Caco-2 (cell line): Measurements from ENCODE around the gene LRTM1. TPM values are rescaled to one million over a fixed set of nuclear protein-coding genes. Genes with fewer than 3 reads are reported as not detected.

Experiments
- BruUV-seq: library from RNA; stranded (reverse); fragments of 400-500 nt; replicated peaks from 2 replicates; lab custom pipeline; 2021; lab: Mats Ljungman, UMichigan
- CTCF ChIA-PET: fragments of 300-600 bp; sonication (Branson Sonifier 250); formaldehyde crosslinking; loops from one replicate; lab custom pipeline; 2022; ENCODE audit warnings: antibody characterized with exemption; lab: Charles Lee
- POLR2A ChIA-PET: fragments of 300-600 bp; sonication (Branson Sonifier 250); formaldehyde crosslinking; loops from one replicate; lab custom pipeline; 2022; ENCODE audit warnings: antibody characterized with exemption; lab: Charles Lee
- DNase-seq, 2 experiments: peaks; one replicate each; pipeline versions ENCODE4 v3.0.0 to v3.0.0-alpha.2; 2020 to 2022
- H3K27me3 ChIP-seq: replicated peaks from 2 replicates; pipeline ENCODE4 v1.6.0; 2011; ENCODE audit warnings: low read length; ENCODE audit not compliant: control insufficient read depth, insufficient read depth
- H3K36me3 ChIP-seq: 2 replicates; pipeline ENCODE4 v1.5.1; 2011; ENCODE audit warnings: low read length; ENCODE audit not compliant: control insufficient read depth, insufficient read depth
- H3K4me1 ChIP-seq: fragments of 250-450 bp; sonication (Bioruptor Pico); 2 replicates; pipeline ENCODE4 v1.5.1; 2020; ENCODE audit warnings: mild to moderate bottlenecking
- H3K4me3 ChIP-seq: 2 replicates; pipeline ENCODE4 v1.5.1; 2011; ENCODE audit warnings: low read depth, mild to moderate bottlenecking, control low read depth, low read length
- H3K9me3 ChIP-seq: fragments of 250-450 bp; sonication (Bioruptor Pico); 2 replicates; pipeline ENCODE4 v1.5.1; 2020; ENCODE audit warnings: mild to moderate bottlenecking, moderate library complexity
- H3K27ac Mint-ChIP-seq: one replicate; pipeline ENCODE4 v1.8.0; 2022; ENCODE audit warnings: mixed read lengths; ENCODE audit not compliant: unreplicated experiment
- H3K27me3 Mint-ChIP-seq: one replicate; pipeline ENCODE4 v1.8.0; 2022; ENCODE audit warnings: mixed read lengths; ENCODE audit not compliant: insufficient read depth, unreplicated experiment
- H3K36me3 Mint-ChIP-seq: one replicate; pipeline ENCODE4 v1.8.0; 2022; ENCODE audit warnings: mild to moderate bottlenecking, mixed read lengths; ENCODE audit not compliant: insufficient read depth, unreplicated experiment
- H3K4me1 Mint-ChIP-seq: one replicate; pipeline ENCODE4 v1.8.0; 2022; ENCODE audit warnings: low read depth, mixed read lengths; ENCODE audit not compliant: unreplicated experiment
- H3K4me3 Mint-ChIP-seq: one replicate; pipeline ENCODE4 v1.8.0; 2022; ENCODE audit warnings: mild to moderate bottlenecking, moderate library complexity, mixed read lengths; ENCODE audit not compliant: unreplicated experiment
- H3K9me3 Mint-ChIP-seq: one replicate; pipeline ENCODE4 v1.8.0; 2022; ENCODE audit warnings: mixed read lengths; ENCODE audit not compliant: unreplicated experiment
- CTCF ChIP-seq, 2 experiments: fragments of 200-600 bp in 1 of 2; IDR thresholded peaks; 1 replicate in 1 of 2; 2 replicates in 1 of 2; pipeline versions ENCODE4 v1.5.1 to v1.8.0; 2011 to 2022; ENCODE audit warnings: antibody characterized with exemption in 1 of 2, control low read depth in 1 of 2, inconsistent platforms in 1 of 2, low read depth in 1 of 2, low read length in 1 of 2, mild to moderate bottlenecking in 1 of 2, moderate library complexity in 1 of 2; ENCODE audit not compliant: insufficient read depth in 1 of 2, severe bottlenecking in 1 of 2, unreplicated experiment in 1 of 2
- intact Hi-C: fragments of 100-400 bp; cut with micrococcal nuclease; formaldehyde crosslinking; loops from one replicate; pipeline ENCODE4 v1.10.0; 2022; ENCODE audit not compliant: unreplicated experiment
- total RNA-seq: library from RNA; stranded (reverse); gene quantifications from 2 replicates; pipeline ENCODE4 v1.2.3, GENCODE V29; 2022

Gene LRTM1
- total RNA-seq, 1 experiment from 2014 or later: not detected

- peak in 1 of 2 experiments; percentile 66 for TF ChIP-seq CTCF (IDR thresholded peaks at IDR 0.05; ENCODE audit: insufficient read depth in 1 of 2, low read depth in 1 of 2, low read length in 1 of 2, severe bottlenecking in 1 of 2, unreplicated experiment in 1 of 2)
- peak overlapping the region; percentile 32 for H3K4me3 Mint-ChIP-seq
- no TSS peak for BruUV-seq
- ChIA-PET CTCF (interaction anchor here (1.1 kb wide), 1 partner anchor 831 kb away, joined by 3 read pairs; no protein-coding TSS in a partner anchor), POLR2A (no interaction called here)
- intact Hi-C loops: no loop called here
- Histone ChIP-seq H3K4me1 (peaks cover 15% of the 10 kb centered on the region), H3K36me3 (no peaks in the 10 kb centered on the region), H3K9me3 (no peaks in the 10 kb centered on the region), H3K4me3 (no peak overlapping the region), H3K27me3 (no peaks in the 10 kb centered on the region)
- H3K36me3 Mint-ChIP-seq: no peaks in the 10 kb centered on the region
- no peaks in the 10 kb centered on the region for H3K4me1 Mint-ChIP-seq
- H3K27me3 Mint-ChIP-seq: peaks cover 11% of the 10 kb centered on the region
- peak overlapping the region; percentile 9 for H3K27ac Mint-ChIP-seq
- H3K9me3 Mint-ChIP-seq: no peaks in the 10 kb centered on the region
- peak; percentile 73 to 85 for DNase-seq
These were observed 36.3 kb downstream of the LRTM1 start for GRCh38 chr3:54891540-54891897.

- no peaks in the 10 kb centered on the region for H3K9me3 ChIP-seq
- no TSS peak for BruUV-seq
- DNase-seq: no peak
- no peaks in the 10 kb centered on the region for H3K9me3 Mint-ChIP-seq
- no peaks in the 10 kb centered on the region for H3K36me3 ChIP-seq
- H3K4me3 ChIP-seq: no peak overlapping the region
- ChIA-PET POLR2A (no interaction called here), CTCF (no interaction called here)
- H3K4me1 ChIP-seq: peaks cover 15% of the 10 kb centered on the region
- H3K27me3 Mint-ChIP-seq: peaks cover 8% of the 10 kb centered on the region
- no peak overlapping the region for H3K4me3 Mint-ChIP-seq
- TF ChIP-seq CTCF (IDR thresholded peaks at IDR 0.05; ENCODE audit: insufficient read depth in 1 of 2, low read depth in 1 of 2, low read length in 1 of 2, severe bottlenecking in 1 of 2, unreplicated experiment in 1 of 2): no peak
- H3K27ac Mint-ChIP-seq: no peak overlapping the region
- H3K27me3 ChIP-seq: no peaks in the 10 kb centered on the region
- H3K36me3 Mint-ChIP-seq: no peaks in the 10 kb centered on the region
- intact Hi-C loops: no loop called here
- no peaks in the 10 kb centered on the region for H3K4me1 Mint-ChIP-seq
These were observed 38.1 kb downstream of the LRTM1 start for GRCh38 chr3:54889731-54890130.

- ChIA-PET POLR2A (no interaction called here), CTCF (no interaction called here)
- Mint-ChIP-seq H3K27ac (no peak overlapping the region), H3K4me3 (no peak overlapping the region), H3K27me3 (peaks cover 8% of the 10 kb centered on the region), H3K9me3 (no peaks in the 10 kb centered on the region), H3K4me1 (no peaks in the 10 kb centered on the region), H3K36me3 (no peaks in the 10 kb centered on the region)
- Histone ChIP-seq H3K27me3 (no peaks in the 10 kb centered on the region), H3K36me3 (no peaks in the 10 kb centered on the region), H3K4me1 (peaks cover 15% of the 10 kb centered on the region), H3K4me3 (no peak overlapping the region), H3K9me3 (no peaks in the 10 kb centered on the region)
- no peak for TF ChIP-seq CTCF (IDR thresholded peaks at IDR 0.05; ENCODE audit: insufficient read depth in 1 of 2, low read depth in 1 of 2, low read length in 1 of 2, severe bottlenecking in 1 of 2, unreplicated experiment in 1 of 2)
- intact Hi-C loops: no loop called here
- DNase-seq: no peak
- no TSS peak for BruUV-seq
These were observed 39.0 kb downstream of the LRTM1 start for GRCh38 chr3:54888873-54889272.
